ENCODE data around the gene ZNF462.

GRCh38 chr9:106868565-106868964, 5.6 kb downstream of the ZNF462 start:
- TF ChIP-seq ZNF274 (IDR thresholded peaks at IDR 0.05; ENCODE audit: low read depth, low read length) = no peak
- no peak for TF ChIP-seq YY1 (IDR thresholded peaks at IDR 0.05; ENCODE audit: insufficient read depth, insufficient read length)
